GM12874 (cell line): ENCODE results near the gene ATP1B1.

ENCODE experiments used
- CTCF ChIP-seq: IDR thresholded peaks from 2 replicates; pipeline ENCODE4 v1.5.1; 2011; ENCODE audit warnings: low read depth, mild to moderate bottlenecking, control low read depth, low read length, moderate library complexity; ENCODE audit not compliant: insufficient read depth

The ATP1B1 gene

DNA sequence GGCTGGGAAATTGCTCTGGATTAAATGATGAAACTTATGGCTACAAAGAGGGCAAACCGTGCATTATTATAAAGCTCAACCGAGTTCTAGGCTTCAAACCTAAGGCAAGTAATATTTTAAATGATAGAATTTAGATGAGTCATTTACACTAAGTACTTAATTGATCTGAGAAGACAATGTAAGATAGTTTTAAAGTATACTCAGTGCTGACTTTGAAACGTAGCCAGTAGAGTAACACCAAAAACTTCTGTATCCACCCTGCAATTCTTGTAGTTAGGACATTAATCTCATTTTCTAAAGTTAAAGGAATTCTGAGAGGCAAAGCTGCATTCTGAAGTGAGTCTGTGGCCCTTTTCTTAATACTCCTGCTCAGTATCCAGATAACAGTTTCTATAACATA, 20.8 kb downstream of the ATP1B1 start:
- no peak for TF ChIP-seq CTCF

DNA sequence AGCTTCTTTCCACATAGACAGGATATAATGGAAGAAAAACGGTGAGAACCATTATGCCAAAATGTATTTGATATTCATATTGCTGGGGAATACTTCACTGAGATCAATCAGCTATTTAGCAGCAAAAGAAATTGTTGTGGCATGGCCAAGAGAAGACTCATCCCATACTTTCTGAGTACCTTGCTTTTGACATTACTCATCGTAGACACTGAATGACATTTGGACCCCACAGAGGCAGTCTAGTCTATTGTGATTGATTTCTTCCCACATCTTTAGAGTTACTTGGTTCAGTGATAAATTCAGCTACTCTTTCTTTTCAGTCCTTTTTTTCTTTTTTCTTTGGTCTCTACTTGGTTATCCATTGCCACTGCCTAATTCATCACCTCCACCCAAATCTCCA, 22.1 kb downstream of the ATP1B1 start:
- TF ChIP-seq CTCF = no peak

DNA sequence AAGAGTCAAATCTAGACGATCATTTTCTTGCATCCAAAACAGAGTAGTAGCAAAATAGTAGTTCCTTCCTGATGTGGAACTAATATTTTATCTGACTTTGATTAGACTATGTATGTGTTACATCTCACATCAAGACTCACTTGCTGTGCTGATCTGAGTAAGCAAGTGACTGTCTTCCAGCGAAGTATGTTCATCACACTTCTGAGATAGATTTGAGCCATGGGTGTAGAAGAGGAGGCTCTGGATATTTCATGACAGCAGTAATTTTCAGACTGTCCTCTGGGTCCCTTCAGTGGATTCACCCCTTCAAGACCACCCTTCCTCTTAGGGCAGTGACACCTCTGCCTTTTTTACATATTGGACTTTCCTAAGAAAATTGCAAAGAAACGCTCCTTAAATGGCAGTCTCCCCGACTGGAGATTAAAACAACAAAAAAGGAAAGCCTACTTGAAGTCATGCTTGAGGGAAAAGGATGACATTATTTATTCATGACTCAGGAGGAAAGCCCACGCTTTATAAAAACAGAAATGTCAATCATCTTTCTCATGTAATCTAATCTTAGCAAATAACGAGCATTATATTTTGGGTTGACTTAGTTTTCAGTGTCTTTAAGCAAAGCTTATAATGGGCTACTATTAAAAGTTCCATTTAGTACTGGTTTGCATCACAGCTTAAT, 22.8 kb downstream of the ATP1B1 start:
- TF ChIP-seq CTCF = no peak

DNA sequence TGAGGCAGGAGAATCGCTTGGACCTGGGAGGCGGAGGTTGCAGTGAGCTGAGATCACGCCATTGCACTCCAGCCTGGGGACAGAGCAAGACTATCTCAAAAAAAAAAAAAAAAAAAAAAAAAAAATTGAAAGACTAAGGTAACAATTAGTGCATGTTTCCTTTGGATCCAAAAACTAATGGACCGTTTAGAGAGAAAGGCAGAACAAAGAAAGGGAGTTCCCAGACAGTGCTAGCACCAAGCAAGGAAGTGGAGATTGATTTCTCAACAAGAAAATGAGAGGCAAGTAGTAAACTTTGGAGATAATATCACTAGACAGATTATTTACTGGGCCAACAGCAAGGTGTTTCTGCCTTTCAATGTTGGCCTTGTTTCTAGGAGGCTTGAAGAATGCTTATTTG, 24.2 kb downstream of the ATP1B1 start:
- TF ChIP-seq CTCF = no peak

- TF ChIP-seq CTCF = no peak
Measured at GRCh38 chr1:169132512-169133227, 26.2 kb downstream of the ATP1B1 start.

- TF ChIP-seq CTCF = no peak
Measured at GRCh38 chr1:169133228-169133576, 26.7 kb downstream of the ATP1B1 start.

GRCh38 chr1:169133801-169134502, 27.5 kb downstream of the ATP1B1 start:
- 0 out of 2 replicates have a peak, but pooled peaks have one; percentile 4 for TF ChIP-seq CTCF
